NCI-H82 treated with DMSO at 0.1 percent for 48 hours (cell line): ENCODE data around the gene ELP2.
"Not testable (repeated sequence)": the region's sequence is repeated elsewhere in the genome, so short reads cannot be mapped to it uniquely, and the experiment has no call there.

Source experiments
- DNase-seq: peaks from one replicate; lab custom pipeline; 2025; ENCODE audit not compliant: unreplicated experiment; lab: John Stamatoyannopoulos, UW

ELP2 gene

DNA sequence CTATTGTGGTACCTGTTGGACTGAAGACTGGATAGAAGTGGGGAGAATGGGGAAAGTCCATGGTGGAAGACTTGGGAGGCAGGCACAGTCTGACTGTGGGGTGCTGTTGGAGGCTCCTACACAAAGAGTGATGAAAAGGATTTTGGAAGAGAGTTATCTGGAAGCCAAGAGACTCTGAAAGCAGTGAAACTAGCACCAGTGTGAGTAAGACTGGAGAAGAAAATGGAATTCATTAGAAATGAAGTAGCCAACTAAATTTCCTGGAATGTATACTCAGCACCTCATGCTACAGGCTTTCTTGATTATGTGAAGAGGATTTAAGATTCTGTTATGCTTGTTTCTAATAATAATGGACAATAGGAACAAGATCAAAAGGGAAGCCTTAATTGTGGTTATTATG lies 27.7 kb downstream of the ELP2 start:
- no peak for DNase-seq

DNA sequence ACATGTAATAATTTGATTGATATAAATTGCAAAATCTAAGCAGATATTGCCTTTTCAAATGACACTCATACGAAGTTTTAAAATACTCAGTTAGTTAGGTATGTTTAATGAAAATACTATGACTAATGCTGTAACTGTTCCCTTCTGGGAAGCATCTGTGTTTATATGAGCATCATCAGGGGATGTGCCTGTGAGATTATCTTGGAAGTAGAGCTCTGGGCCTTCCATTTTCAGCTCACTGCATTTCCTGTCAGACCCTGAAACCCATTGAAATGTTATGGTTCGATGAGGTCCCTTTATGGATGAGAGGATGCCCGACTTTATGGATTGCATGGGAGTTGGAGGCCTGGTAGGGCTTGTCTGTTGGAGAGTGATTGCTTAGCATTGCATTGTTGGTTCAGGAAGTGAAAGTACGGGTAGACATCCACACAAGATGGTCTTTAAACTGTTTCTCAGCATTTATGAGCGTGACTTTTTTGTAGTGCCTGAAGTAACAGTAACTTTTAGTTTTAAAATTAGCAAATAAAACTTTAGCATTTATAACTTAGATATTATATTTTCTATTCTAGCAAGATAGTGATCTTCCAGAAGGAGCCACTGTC lies 28.7 kb downstream of the ELP2 start:
- no peak for DNase-seq

GRCh38 chr18:36160959-36161371 lies 31.3 kb downstream of the ELP2 start:
- no peak for DNase-seq

DNA sequence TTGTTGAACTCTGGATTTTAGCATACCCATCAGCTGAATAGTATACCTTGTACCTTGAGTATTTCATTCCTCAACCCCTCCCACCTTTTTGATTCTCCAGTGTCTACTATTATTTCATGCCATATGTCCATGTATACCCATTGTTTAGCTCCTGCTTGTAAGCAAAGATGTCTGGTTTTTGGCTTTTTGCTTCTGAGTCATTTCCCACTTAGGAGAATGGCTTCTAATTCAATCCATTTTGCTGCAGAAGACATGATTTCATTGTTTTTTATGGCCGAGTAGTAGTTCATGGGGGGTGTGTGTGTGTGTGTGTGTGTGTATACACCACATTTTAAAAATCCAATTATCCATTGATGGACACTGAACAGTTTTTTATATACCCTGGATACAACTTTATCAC lies 33.3 kb downstream of the ELP2 start:
- no peak for DNase-seq

GRCh38 chr18:36167692-36168218 lies 38.1 kb downstream of the ELP2 start:
- DNase-seq, result no peak

DNA sequence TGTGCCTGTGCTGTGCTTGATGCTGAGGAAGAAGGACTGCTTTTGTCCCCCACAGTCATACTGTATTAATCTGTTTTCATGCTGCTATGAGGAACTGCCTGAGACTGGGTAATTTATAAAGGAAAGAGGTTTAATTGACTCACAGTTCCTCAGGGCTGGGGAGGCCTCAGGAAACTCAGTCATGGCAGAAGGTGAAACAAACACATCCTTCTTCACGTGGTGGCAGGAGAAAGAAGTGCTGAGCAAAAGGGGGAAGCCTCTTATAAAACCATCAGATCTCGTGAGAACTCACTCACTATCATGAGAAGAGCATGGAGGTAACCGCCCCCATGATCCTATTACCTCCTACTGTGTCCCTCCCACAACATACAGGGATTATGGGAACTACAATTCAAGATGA lies 38.6 kb downstream of the ELP2 start:
- DNase-seq, result not testable (repeated sequence)

DNA sequence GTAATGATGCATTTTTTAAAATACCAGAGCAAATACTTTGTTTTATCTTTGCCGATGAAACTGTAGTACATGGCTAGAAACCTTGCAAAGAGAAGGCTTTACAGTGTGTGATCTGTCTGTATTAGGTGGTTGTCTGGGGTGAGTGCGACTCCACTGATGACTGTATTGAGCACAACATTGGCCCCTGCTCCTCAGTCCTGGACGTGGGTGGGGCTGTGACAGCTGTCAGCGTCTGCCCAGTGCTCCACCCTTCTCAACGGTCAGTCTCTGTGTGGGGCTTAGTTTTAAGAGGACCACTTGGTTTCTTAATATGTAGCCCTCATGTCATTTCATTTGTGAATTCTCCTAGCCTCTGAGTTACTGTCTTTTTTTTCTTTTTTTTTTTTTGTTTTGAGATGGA lies 40.2 kb downstream of the ELP2 start:
- no peak for DNase-seq

DNA sequence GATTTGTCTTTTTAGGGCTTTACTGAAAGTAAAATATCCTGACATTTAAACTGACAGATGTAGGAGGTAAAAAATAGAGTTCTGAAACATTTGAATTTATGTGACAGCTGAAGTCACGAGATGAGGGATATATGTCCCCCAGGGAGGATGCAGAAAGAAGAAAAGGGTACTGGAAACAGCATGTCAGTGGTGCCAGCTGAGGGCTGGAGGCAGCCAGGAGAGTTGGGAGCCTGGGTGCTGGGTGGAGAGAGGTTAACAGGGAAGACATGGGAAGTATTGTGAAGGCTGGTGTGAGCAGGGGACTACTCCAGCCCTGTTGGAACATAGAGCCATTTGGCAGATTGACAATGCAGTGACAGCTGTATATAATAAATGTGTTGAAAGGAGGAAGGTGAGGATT lies 45.8 kb downstream of the ELP2 start:
- no peak for DNase-seq

DNA sequence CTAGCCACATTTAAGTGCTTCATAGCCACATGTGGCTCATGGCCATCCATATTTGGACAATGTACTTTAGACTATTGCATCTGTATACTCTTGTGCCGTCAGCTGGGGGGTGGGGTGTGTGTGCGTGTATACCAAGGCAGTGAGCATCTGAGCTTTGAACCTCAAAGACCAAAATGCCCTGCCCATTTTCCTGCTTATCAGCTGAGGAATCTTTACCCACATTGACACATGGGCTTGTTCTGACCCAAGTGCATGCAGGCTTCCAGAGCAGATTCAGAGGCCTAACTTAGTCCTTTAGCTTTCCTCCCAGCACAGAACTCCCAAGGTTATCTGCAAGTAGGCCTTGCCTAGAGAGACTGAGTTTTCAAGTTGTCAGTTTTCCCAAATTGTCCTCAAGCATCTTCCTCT lies 46.5 kb downstream of the ELP2 start:
- no peak for DNase-seq

DNA sequence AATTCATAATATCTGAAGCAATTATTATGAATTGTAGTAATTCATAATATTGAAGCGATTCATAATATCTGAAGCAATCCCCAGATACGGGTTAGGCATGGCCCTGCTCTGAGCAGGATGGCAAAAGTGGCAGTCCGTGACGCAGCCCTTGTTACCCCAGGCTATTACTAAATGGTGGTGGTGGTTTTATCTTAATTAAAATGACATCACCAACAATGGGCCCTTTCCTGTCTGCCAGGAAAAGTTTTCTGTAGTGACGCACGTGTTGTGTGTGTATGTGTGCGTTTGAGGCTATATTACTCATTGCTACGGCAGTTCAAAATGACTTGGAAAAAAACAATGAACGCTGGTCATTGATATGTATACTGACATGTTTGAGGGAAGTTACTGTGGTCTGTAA lies 47.0 kb downstream of the ELP2 start:
- DNase-seq, result no peak

GRCh38 chr18:36177913-36178312 lies 48.2 kb downstream of the ELP2 start:
- DNase-seq, result no peak

- no peak for DNase-seq
Observed at GRCh38 chr18:36179562-36180355, 50.1 kb downstream of the ELP2 start.

DNA sequence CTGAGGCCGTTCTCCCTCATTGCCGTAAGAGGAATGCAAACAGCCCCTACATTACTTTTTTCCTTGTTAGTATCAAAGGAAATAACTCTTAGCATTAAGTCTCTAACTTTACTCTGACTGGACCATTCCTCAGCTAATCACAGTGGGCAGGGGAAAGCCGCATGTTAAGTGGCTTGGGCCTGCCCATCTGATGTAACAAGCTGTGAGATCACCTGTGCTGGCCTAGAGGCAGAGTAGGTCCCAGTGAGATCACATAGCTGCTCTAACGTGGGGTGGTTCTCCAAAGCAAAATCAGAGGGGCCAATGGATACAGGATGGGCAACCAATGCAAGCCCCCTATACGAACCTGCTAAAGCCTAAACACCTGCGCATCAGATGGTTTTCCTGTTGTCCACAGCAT lies 51.7 kb downstream of the ELP2 start:
- no peak for DNase-seq

DNA sequence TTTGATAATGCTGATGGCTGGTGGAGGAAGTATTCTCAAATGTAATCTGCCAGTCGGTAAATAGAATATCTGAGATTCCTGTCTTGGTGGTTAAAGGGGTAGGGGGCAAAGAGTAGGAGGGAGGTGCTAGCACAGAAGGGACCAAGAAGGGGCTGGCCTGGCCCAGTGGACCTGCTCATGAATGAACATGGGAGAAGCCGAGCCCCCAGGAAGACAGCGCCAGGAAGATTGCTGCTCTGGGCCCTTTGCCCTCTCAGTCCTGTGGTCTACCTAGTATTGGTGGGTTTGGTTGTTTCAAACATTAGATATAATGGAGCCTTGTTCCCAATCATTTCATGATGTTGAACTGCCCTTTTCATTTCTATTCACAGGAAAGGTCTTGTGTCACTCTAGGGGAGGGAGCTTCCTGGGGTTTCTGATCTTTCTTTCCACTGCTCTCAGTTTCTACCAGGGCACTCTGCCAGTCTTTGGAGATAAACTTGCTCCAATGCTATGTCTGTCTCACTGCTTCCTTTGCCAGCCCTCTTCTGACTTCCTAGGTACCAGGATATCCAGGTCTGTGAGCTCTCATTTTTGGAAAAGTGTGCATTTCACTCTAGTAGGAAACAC lies 52.3 kb downstream of the ELP2 start:
- DNase-seq, result no peak

- DNase-seq, result no peak
Observed at GRCh38 chr18:36183033-36183432, 53.3 kb downstream of the ELP2 start.

- no peak for DNase-seq
Observed at GRCh38 chr18:36183987-36184386, 54.3 kb downstream of the ELP2 start.

GRCh38 chr18:36185157-36185556 lies 55.5 kb downstream of the ELP2 start:
- DNase-seq, result no peak

- DNase-seq, result no peak
Observed at GRCh38 chr18:36185901-36186460, 56.3 kb downstream of the ELP2 start.

DNA sequence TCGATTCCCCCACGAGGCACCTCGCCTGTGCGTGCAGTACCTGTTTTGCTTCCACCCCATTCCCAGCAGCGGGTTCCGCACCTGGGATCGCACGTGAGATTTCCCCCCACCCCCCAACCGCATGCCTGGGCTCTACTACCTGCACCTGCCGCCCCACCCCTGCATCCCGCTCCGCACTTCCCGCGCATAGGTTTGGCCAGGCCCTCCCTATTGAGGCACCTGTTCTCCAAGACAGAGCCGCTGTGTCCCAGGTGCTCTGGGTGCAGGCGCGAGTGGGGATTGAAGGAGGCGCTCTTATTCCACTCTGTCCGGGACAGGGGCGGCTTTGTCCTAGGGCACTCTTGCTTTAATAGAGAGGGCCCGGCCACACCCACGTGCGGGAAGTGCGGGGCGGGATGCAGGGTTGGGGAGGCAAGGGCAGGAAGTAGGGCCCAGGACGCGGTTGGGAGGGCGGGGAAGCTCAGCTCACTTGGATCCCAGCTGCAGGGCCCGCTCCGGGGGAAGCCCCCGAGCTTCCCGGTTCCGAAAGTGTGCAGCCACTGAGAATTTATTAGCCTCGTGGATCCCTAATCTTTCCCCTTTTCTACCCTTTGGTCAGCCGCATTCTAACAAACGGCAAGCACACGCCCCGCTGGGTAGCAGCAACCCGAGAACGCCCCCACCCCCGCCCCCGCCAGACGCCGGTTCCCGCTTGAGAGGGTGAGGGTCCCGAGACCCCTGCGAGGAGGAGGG lies 56.9 kb downstream of the ELP2 start:
- no peak for DNase-seq

- no peak for DNase-seq
Observed at GRCh38 chr18:36187193-36187825, 57.6 kb downstream of the ELP2 start, which contains the start of gene MOCOS. Gene MOCOS, plus strand, starts transcription at chr18:36187497. Its CDS starts 43 bp downstream, at chr18:36187540.
